Ecto neural progenitor cell (in vitro differentiated cells): ENCODE results near the gene SH3D21.

Source experiments
- DNase-seq: peaks from one replicate; pipeline ENCODE4 v3.0.0-alpha.2; 2018; ENCODE audit warnings: low spot score

The SH3D21 gene

DNA sequence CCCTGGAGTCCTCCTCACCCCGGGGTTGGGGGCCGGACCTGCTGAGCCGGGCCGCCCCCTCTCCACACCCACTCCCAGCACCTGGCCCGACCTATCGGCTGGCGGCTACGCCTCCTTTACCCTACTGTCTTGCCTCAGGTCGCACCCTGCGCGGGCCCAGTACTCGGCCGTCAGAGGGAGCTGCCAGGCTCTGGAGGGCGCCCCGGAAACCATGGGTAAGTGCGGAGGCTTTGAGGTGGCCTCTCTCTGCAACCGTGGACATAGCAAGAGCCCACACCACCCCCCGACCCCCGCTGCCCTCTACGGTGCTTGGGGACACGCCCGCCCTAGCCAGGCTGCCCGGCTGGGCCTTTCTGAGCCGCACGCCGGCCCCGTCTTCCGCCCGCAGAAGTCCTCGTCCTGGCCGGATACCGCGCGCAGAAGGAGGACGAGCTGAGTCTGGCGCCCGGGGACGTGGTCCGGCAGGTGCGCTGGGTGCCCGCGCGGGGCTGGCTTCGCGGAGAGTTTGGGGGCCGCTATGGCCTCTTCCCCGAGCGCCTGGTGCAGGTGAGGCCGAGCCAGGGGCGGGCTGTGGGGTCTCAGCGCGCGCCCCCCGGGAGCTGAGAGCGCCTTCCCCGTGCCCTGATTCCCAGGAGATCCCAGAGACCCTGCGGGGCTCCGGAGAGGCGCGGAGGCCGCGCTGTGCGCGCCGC lies at the start of gene SH3D21:
SH3D21 (plus strand) TSS at position 159 of the 692 bp plus-strand sequence; CDS start at position 212, 53 bp downstream.
- DNase-seq: peak; percentile 80

DNA sequence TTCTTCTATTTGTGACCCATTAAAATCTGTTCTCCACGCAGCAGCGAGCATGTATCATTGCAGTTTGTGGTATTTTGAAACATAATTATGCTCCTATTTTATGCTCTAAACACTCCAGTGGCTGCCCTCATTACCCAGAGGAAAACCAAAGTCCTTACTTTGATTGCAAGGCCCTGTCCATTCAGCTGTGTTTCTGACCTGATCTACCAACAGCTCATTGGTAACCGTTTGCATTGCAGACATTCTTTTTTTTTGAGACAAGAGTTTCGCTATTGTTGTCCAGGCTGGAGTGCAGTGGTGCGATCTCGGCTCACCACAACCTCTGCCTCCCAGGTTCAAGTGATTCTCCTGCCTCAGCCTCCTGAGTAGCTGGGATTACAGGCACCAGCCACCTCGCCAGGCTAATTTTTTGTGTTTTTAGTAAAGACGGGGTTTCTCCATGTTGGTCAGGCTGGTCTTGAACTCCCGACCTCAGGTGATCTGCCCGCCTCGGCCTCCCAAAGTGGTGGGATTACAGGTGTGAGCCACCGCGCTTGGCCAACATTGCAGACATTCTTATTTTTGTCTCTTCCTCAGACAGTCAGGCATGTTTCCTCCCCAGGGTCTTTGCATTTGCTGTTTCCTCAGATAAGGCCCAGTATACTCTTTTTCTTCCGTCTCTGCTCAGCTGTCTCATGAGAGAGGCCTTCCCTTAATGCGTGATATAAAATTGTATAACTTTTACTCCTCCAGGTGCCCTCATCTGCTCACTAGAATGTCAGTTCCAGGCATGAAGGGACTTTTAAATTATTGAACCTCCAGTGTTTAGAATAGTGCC lies 49.4 kb upstream of the SH3D21 start:
- DNase-seq: no peak

DNA sequence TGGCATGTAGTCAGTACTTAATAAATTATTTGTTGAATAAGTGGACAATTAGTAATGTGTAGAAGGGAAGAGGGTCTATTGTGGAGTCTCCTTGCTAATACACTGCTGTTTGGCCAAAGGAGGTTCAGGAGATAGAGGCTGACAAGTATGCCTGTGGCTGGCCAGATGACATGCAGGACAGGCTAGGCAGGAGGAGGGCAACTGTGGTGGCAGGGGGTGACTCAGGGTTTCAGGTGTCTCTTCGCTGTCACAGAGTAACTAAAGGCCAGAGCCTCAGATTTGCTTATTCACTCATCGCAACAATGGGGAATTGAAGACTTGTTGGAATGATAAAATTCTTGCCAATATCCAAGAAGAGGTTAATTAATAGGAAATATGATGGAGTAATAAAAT lies 48.8 kb upstream of the SH3D21 start:
- DNase-seq: no peak

- DNase-seq: no peak
Measured at GRCh38 chr1:36258960-36259344, 47.2 kb upstream of the SH3D21 start.

DNA sequence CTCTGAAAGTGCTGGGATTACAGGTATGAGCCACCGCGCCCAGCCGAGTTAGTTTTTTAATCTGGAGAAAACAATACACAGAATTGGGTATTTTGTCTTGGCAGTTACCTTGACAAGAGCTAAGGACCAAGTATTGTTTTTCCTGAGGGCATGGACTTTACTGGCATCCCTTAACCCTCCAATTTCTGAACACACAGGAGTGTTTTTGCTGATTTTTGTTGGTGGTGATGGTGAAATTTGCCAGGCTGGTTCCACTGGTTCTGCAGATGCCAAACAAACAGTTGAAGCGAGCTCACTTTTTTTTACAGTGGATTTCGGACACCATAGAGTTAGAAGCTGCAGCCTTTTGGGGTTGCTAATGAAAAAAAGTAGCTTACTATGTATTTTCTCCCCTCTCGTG lies 37.2 kb upstream of the SH3D21 start:
- DNase-seq: no peak

- no peak for DNase-seq
Measured at GRCh38 chr1:36269408-36269838, 36.7 kb upstream of the SH3D21 start.

- no peak for DNase-seq
Measured at GRCh38 chr1:36273024-36273423, 33.1 kb upstream of the SH3D21 start.

GRCh38 chr1:36274201-36274600 lies 32.0 kb upstream of the SH3D21 start:
- no peak for DNase-seq

DNA sequence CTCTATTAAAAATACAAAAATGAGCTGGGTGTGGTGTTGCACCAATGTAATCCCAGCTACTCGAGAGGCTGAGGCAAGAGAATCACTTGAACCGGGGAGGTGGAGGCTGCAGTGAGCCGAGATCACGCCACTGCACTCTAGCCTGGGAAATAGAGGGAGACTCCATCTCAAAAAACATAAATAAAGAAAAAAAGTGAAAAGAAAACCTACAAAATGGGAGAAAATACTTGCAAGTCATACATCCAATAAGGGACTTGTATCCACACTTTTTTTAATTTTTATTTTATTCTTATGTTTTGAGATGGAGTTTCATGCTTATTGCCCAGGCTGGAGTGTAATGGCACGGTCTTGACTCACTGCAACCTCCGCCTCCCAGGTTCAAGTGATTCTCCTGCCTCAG lies 29.5 kb upstream of the SH3D21 start:
- DNase-seq: no peak

DNA sequence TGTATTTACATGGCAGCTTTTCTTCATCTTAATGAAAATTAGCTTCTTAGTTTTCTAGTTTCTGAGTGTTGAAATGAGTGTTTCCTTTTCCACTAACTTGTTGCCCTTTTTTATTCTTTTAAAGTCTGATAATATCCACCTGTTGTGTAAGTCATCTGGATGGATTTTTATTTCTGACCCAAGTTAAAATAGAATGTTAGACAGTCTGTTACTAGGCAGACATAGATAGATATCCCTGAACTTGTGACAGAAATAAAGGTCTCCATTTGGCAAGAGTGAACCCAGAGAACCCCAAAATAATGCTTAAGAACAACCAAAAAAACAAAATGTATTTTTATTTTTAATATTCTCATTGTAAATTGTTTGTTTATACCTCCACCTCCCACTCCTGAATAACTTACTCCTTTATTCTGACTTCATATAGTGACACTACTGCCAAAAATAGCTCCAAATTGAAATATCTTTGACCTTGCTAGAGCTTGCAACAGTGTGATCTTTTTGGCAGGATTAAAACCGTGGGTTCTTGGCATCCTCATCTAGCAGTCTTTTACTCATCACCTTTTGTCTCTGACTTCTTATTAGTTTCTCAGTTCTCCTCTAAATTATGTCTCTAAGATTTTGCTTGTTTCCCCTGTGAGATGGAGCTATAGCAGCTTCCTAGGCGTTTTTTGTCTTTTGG lies 26.9 kb upstream of the SH3D21 start:
- no peak for DNase-seq

GRCh38 chr1:36279789-36280296 lies 26.3 kb upstream of the SH3D21 start:
- DNase-seq: no peak

DNA sequence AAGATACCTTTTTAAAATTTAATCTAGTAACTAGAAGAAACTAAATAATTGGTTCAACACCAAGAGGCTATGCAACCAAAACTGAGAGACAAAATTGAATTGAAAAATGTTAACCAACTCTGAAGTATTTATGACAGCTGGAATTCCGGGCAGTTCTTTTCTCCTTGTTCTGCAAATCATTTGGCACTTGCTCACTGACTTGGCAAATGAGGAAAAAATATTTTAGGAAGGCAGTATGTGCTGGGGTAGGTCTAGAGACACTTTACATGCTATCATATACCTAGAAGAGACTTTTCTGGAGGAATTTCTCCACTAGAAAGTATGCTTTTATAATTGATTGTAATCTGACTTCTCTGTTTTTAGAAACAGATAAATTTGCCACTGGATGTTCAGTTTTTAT lies 22.1 kb upstream of the SH3D21 start:
- DNase-seq: no peak

DNA sequence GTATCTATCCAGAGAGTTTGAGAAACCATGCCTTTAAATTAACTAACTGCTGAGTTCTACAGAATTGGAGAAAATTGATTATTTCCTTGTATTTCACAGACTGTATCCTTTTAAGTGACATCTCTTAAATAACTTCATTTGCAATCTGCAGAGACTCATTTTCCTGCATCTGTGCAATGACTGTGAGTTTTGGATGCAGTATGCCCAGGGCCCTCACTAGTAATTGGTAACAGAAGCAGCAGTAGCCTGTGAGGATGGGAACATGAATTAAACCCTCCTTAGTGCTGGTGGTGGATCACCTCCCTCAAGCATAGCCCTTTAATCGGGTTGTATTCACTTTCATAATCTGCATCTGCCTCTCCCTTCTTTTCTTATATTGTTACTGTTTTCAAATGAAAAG lies 21.7 kb upstream of the SH3D21 start:
- DNase-seq: no peak

GRCh38 chr1:36285443-36286101 lies 20.6 kb upstream of the SH3D21 start:
- peak; percentile 50 for DNase-seq

DNA sequence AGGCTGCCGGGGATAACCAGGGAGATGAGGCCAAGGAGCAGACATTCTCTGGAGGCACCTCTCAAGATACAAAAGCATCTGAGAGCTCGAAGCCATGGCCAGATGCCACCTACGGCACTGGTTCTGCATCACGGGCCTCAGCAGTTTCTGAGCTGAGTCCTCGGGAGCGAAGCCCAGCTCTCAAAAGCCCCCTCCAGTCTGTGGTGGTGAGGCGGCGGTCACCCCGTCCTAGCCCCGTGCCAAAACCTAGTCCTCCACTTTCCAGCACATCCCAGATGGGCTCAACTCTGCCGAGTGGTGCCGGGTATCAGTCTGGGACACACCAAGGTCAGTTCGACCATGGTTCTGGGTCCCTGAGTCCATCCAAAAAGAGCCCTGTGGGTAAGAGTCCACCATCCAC lies 19.4 kb upstream of the SH3D21 start:
- DNase-seq: no peak

- no peak for DNase-seq
Measured at GRCh38 chr1:36287595-36287994, 18.6 kb upstream of the SH3D21 start.

DNA sequence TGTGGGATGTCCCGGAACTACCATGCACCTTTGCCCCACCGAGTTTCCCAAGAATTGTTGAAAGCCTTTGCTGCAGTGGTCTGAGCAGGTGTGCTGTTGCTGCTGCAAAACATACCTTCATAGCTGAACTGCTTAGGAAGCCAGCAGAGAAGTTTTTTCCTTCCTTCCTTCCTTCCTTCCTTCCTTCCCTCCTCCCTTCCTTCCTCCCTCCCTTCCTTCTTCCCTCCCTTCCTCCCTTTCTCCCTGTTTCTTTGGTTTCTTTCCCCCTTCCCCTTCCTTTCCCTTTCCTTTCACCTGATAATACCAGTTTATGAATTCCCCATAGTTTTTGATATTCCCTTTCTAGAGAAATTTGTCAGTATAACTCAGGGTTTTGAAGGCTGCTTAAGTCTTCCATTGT lies 10.8 kb upstream of the SH3D21 start:
- no peak for DNase-seq

DNA sequence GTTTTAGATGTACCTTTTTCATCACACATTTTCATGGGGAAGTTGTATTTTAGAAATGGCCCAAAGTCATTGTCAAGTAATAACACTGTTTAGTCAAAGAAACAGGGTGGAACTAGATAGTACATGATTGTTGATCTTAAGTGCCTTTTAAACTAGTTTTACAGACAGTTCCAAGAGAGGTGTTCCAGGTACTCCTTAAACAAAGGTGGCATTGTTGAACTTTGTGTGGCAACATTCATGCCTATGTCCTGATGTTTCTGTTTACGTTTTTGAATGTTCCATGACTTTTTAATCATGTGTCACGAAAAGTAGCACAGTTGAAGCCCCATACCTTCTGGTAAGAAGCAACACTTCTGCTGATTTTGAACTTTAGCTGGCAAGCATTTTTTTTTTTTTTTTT lies 9.1 kb upstream of the SH3D21 start:
- DNase-seq: no peak

- no peak for DNase-seq
Measured at GRCh38 chr1:36298640-36299039, 7.5 kb upstream of the SH3D21 start.

DNA sequence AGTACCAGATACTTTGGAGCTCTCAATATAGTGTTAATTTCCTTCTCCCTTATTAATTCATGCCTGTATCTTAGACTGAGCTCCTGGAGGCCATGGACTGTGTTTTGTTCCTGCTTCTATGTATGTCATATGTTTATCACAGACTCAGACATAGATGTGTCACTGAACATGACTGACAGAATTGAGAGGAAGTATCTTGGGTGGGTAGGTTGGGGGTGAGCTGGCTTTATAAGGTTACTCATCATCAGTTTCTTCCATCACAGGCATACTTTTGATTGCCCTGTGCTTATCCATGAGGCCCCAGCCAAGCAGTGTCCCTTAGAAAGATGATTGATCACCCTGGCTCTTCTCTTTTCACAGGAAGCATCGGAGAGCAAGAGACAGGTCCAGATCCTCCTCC lies 5.6 kb upstream of the SH3D21 start:
- no peak for DNase-seq

DNA sequence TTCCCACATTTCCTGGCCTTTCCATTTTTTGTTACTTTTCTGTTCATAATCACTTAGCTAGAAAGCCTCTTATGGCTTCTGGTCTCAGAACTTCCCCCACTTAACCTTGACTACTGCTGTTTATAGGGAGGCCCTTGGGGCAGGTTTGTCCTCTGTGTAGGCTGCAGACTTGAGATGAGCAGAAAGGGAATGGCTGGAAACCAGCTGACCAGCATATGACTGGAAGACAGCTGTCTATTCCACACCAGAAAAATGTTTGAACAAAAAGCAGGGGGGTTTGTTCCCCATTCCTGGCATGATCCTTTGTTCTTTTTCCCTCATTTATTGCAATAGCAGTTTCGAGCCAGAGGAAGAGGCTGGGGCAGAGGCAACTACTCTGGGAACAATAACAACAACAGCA lies 4.9 kb upstream of the SH3D21 start:
- no peak for DNase-seq

GRCh38 chr1:36303244-36303643 lies 2.9 kb upstream of the SH3D21 start:
- DNase-seq: no peak
